HL-60 (cell line): Measurements from ENCODE around the gene ALDH3B1.

Experiments used
- CTCF ChIP-seq: IDR thresholded peaks from one replicate; pipeline ENCODE4 v1.5.1; 2011; ENCODE audit warnings: low read length, control low read depth, inconsistent platforms; ENCODE audit not compliant: insufficient read depth
- REST ChIP-seq: IDR thresholded peaks from 2 replicates; pipeline ENCODE4 v1.6.1; 2012; ENCODE audit warnings: low read depth; ENCODE audit not compliant: insufficient replicate concordance

GRCh38 chr11:68071281-68072048 lies 61.3 kb downstream of the ALDH3B1 start:
- no peak for TF ChIP-seq CTCF
- no peak for TF ChIP-seq REST
